AG04450 (cell line): ENCODE measurements around the gene ISY1. TPM values are rescaled to one million over a fixed set of nuclear protein-coding genes. Genes with fewer than 3 reads are reported as not detected.

Experiments
- CTCF ChIA-PET: fragments of 300-600, 350-600 bp; formaldehyde crosslinking; extraction: SDS; loops from one replicate; lab custom pipeline; 2022; ENCODE audit warnings: antibody characterized with exemption, inconsistent platforms; lab: Charles Lee
- POLR2A ChIA-PET: fragments of 350-600 bp; formaldehyde crosslinking; extraction: SDS; loops from one replicate; lab custom pipeline; 2021; ENCODE audit warnings: antibody characterized with exemption, inconsistent platforms; lab: Yijun Ruan, JAX
- DNase-seq: peaks from one replicate; pipeline ENCODE4 v3.0.0-alpha.2; 2011; ENCODE audit warnings: low read depth, low spot score
- H3K27ac ChIP-seq: one replicate; pipeline ENCODE4 v1.5.1; 2012; ENCODE audit warnings: low read depth, low read length, control low read depth
- H3K27me3 ChIP-seq: one replicate; pipeline ENCODE4 v1.6.0; 2012; ENCODE audit warnings: low read length; ENCODE audit not compliant: control insufficient read depth, insufficient read depth
- H3K4me3 ChIP-seq: 2 replicates; pipeline ENCODE4 v1.5.1; 2011; ENCODE audit warnings: mild to moderate bottlenecking, low read depth, low read length, control low read depth
- H3K9me3 ChIP-seq: 2 replicates; pipeline ENCODE4 v1.5.1; 2012; ENCODE audit warnings: low read length; ENCODE audit not compliant: control insufficient read depth, insufficient read depth
- polyA plus RNA-seq: library from polyadenylated mRNA; depleted of rRNA; stranded (reverse); fragments of >200 nt; gene quantifications from 2 replicates; pipeline ENCODE4 v1.2.3, GENCODE V29; 2011; rRNA removed
- TF ChIP-seq, protein P1 (sequence below): IDR thresholded peaks from 2 replicates; pipeline ENCODE4 v1.5.1; 2011; ENCODE audit warnings: low read depth, low read length, control low read depth, inconsistent platforms

ISY1 gene
- polyA plus RNA-seq, 1 experiment = 34.3 TPM

DNA sequence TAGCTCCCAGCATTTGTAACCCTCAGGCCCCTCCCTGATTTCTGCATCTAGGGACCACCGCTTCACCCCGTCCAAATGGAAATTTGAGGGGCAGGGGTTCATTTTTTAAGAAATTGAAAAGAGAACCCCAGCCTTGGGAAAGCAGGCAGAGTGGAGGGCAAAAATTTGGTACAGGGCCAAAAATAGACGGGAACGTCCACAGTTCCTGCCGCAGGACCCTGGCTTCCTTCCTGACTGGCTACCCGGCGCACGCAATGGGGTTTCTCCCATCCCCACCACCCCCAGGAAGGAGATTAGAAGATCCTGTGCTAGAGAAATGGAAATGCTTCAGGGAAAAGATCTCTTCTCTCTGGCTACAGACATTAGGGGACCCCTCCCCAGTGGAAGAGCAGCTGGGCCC lies 79.4 kb downstream of the ISY1 start:
- no peak for DNase-seq
- POLR2A ChIA-PET = no interaction called here
- CTCF ChIA-PET = interaction anchor here (0.7 to 1.4 kb wide), 2 partner anchors 28 to 111 kb away, joined by 3 to 4 read pairs; no protein-coding TSS in a partner anchor
- Histone ChIP-seq H3K9me3 (no peaks in the 10 kb centered on the region), H3K4me3 (no peak overlapping the region), H3K27ac (no peak overlapping the region), H3K27me3 (peaks cover 3% of the 10 kb centered on the region)
- TF ChIP-seq, protein P1, sequence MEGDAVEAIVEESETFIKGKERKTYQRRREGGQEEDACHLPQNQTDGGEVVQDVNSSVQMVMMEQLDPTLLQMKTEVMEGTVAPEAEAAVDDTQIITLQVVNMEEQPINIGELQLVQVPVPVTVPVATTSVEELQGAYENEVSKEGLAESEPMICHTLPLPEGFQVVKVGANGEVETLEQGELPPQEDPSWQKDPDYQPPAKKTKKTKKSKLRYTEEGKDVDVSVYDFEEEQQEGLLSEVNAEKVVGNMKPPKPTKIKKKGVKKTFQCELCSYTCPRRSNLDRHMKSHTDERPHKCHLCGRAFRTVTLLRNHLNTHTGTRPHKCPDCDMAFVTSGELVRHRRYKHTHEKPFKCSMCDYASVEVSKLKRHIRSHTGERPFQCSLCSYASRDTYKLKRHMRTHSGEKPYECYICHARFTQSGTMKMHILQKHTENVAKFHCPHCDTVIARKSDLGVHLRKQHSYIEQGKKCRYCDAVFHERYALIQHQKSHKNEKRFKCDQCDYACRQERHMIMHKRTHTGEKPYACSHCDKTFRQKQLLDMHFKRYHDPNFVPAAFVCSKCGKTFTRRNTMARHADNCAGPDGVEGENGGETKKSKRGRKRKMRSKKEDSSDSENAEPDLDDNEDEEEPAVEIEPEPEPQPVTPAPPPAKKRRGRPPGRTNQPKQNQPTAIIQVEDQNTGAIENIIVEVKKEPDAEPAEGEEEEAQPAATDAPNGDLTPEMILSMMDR = no peak

DNA sequence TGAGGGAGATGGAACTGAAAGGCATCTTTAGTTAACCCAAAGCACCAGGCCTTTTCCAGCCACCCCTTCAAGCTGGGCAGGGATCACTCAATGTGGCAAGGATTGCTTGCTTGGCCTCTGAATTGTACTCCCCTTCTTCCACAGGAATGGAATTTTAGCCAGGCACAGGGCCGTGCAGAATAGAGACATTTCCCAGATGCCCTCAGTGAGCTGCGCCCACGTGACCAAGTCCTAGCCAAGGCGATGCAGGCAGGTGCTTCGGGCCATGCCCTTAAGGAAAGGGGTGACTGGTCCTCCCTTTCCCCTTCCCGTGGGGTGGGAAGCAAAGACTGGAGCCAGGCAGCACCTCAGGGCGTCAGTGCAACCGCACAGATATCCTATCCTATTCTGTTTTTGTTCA lies 82.4 kb downstream of the ISY1 start:
- H3K9me3 ChIP-seq = no peaks in the 10 kb centered on the region
- CTCF ChIA-PET = interaction anchor here (2.3 kb wide), 1 partner anchor 25 kb away, joined by 10 read pairs; no protein-coding TSS in a partner anchor
- no peak for DNase-seq
- POLR2A ChIA-PET = interaction anchor here (0.6 kb wide), 1 partner anchor 58 kb away, joined by 3 read pairs; no protein-coding TSS in a partner anchor
- no peak overlapping the region for H3K4me3 ChIP-seq
- TF ChIP-seq, protein P1 = no peak
- peaks cover 3% of the 10 kb centered on the region for H3K27me3 ChIP-seq
- H3K27ac ChIP-seq = no peak overlapping the region

Other genes starting within 250 kb of the ISY1 start
- 0.10 TPM in 1 of 2 replicates, not detected in the other for gene CFAP92, start 167.0 kb downstream of the ISY1 start, polyA plus RNA-seq
- gene EFCC1, start 159.8 kb downstream of the ISY1 start, polyA plus RNA-seq = 0.27 and 0.35 TPM in 2 replicates
- gene GP9, start 100.3 kb downstream of the ISY1 start, polyA plus RNA-seq = not detected in 2 replicates
- 6.9 and 14.6 TPM in 2 replicates for gene RAB43, start 39.3 kb downstream of the ISY1 start, polyA plus RNA-seq
- 265 and 305 TPM in 2 replicates for gene CNBP, start 22.8 kb upstream of the ISY1 start, polyA plus RNA-seq
- gene COPG1, start 88.5 kb upstream of the ISY1 start, polyA plus RNA-seq = 229 and 231 TPM in 2 replicates
- gene HMCES, start 117.8 kb upstream of the ISY1 start, polyA plus RNA-seq = 19.9 and 22.6 TPM in 2 replicates